HepG2 (cell line): ENCODE data around the gene SELENOS. TPM values are rescaled to one million over a fixed set of nuclear protein-coding genes. Genes with fewer than 3 reads are reported as not detected.

Source experiments
- ATAC-seq: fragments of 200-7000 bp; cut with Tn5 transposase; 3 replicates; pipeline ENCODE4 v1.9.1; 2020; ENCODE audit warnings: mild to moderate bottlenecking, moderate library complexity
- BruUV-seq: library from RNA; stranded (reverse); fragments of 400-500 nt; replicated peaks from 2 replicates; lab custom pipeline; 2021; lab: Mats Ljungman, UMichigan
- CTCF ChIA-PET: fragments of 300-600 bp; formaldehyde crosslinking; extraction: SDS; loops from one replicate; lab custom pipeline; 2021; ENCODE audit warnings: low total read pairs, inconsistent platforms, low intra/inter-chr PET ratio; lab: Yijun Ruan, JAX
- POLR2A ChIA-PET: fragments of 350-600 bp; sonication (Branson Sonifier 250); formaldehyde crosslinking; loops from one replicate; lab custom pipeline; 2020; ENCODE audit warnings: antibody characterized with exemption, inconsistent platforms; lab: Yijun Ruan, JAX
- DNase-seq: peaks from one replicate; pipeline ENCODE4 v3.0.0-alpha.2; 2015; ENCODE audit warnings: low spot score
- FAIRE-seq: peaks from 3 replicates; lab custom pipeline; 2011; peaks lifted over from hg19 to GRCh38; lab: Jason Lieb, UNC
- H2AFZ ChIP-seq: one replicate; pipeline ENCODE4 v1.6.1; 2011; ENCODE audit warnings: low read length, inconsistent platforms
- H3K27ac ChIP-seq: fragments of 300-600 bp; 3 replicates; pipeline ENCODE4 v1.8.0; 2011; ENCODE audit warnings: mixed run types, mild to moderate bottlenecking, mixed read lengths, low read length, inconsistent platforms; ENCODE audit not compliant: insufficient read depth; ENCODE audit errors: extremely low read length
- H3K27me3 ChIP-seq, 2 experiments: fragments of 200-600 bp in 1 of 2; 2 replicates in 1 of 2; 3 replicates in 1 of 2; pipeline versions ENCODE4 v1.6.0 to v1.8.0; 2011; ENCODE audit warnings: low read length in 2 of 2, mild to moderate bottlenecking in 2 of 2, moderate library complexity in 2 of 2, inconsistent platforms in 1 of 2; ENCODE audit not compliant: insufficient read depth in 2 of 2, control insufficient read depth in 1 of 2
- H3K36me3 ChIP-seq, 2 experiments: fragments of 200-600 bp in 1 of 2; replicated peaks in 1 of 2; 2 replicates in 1 of 2; 3 replicates in 1 of 2; pipeline versions ENCODE4 v1.5.1 to v1.8.0; 2011; ENCODE audit warnings: low read length in 2 of 2, inconsistent platforms in 1 of 2; ENCODE audit not compliant: insufficient read depth in 2 of 2, control insufficient read depth in 1 of 2
- H3K4me1 ChIP-seq: 2 replicates; pipeline ENCODE4 v1.5.1; 2012; ENCODE audit warnings: low read length, inconsistent platforms; ENCODE audit not compliant: insufficient read depth
- H3K4me2 ChIP-seq: 2 replicates; pipeline ENCODE4 v1.6.0; 2011; ENCODE audit warnings: low read depth, low read length, inconsistent platforms
- H3K4me3 ChIP-seq, 3 experiments: fragments of 200-600 bp in 1 of 3; sonication (generic), shearing (Covaris generic) in 1 of 3; replicated peaks in 1 of 3; 2 replicates each; pipeline ENCODE4 v1.5.1; 2011 to 2016; ENCODE audit warnings: low read length in 3 of 3, inconsistent platforms in 2 of 3, low read depth in 2 of 3, mild to moderate bottlenecking in 2 of 3, control low read depth in 1 of 3, mixed read lengths in 1 of 3; ENCODE audit not compliant: insufficient read depth in 1 of 3
- H3K79me2 ChIP-seq: one replicate; pipeline ENCODE4 v1.6.1; 2011; ENCODE audit warnings: low read length, inconsistent platforms; ENCODE audit not compliant: insufficient read depth
- H3K9ac ChIP-seq: 2 replicates; pipeline ENCODE4 v1.6.0; 2011; ENCODE audit warnings: mild to moderate bottlenecking, low read depth, low read length, inconsistent platforms; ENCODE audit not compliant: insufficient read depth
- H3K9me3 ChIP-seq: 2 replicates; pipeline ENCODE4 v1.5.1; 2012; ENCODE audit warnings: mild to moderate bottlenecking, low read length
- H4K20me1 ChIP-seq: 2 replicates; pipeline ENCODE4 v1.6.0; 2011; ENCODE audit warnings: inconsistent platforms, mild to moderate bottlenecking, low read length, moderate library complexity; ENCODE audit not compliant: insufficient read depth
- ATRX ChIP-seq: sonication (generic); formaldehyde crosslinking; IDR thresholded peaks from 2 replicates; pipeline ENCODE4 v1.4.0; 2020; ENCODE audit warnings: missing genetic modification reagents, borderline replicate concordance
- HOXD1 ChIP-seq: sonication (generic); formaldehyde crosslinking; IDR thresholded peaks from 2 replicates; pipeline ENCODE4 v1.5.0; 2020; ENCODE audit warnings: missing genetic modification reagents
- MTF2 ChIP-seq: sonication (generic); formaldehyde crosslinking; IDR thresholded peaks from 2 replicates; pipeline ENCODE4 v1.5.0; 2020; ENCODE audit warnings: missing genetic modification reagents, borderline replicate concordance
- NCOA1 ChIP-seq: sonication (generic); formaldehyde crosslinking; IDR thresholded peaks from 2 replicates; pipeline ENCODE4 v1.9.0; 2021; ENCODE audit warnings: missing genetic modification reagents
- SRSF9 ChIP-seq: fragments of 200-400 bp; formaldehyde crosslinking; IDR thresholded peaks from 2 replicates; pipeline ENCODE4 v1.6.1; 2018; ENCODE audit warnings: borderline replicate concordance, mild to moderate bottlenecking, low read depth, low read length; ENCODE audit not compliant: insufficient read depth, poor library complexity, severe bottlenecking
- TEAD3 ChIP-seq: optimal IDR thresholded peaks from 2 replicates; pipeline ENCODE3; 2016; ENCODE audit warnings: borderline replicate concordance
- THRA ChIP-seq: sonication (generic); formaldehyde crosslinking; IDR thresholded peaks from 2 replicates; pipeline ENCODE4 v1.4.0; 2020; ENCODE audit warnings: missing genetic modification reagents, borderline replicate concordance
- U2AF1 ChIP-seq: fragments of 200-400 bp; formaldehyde crosslinking; optimal IDR thresholded peaks from 2 replicates; pipeline ENCODE3; 2017; ENCODE audit warnings: mild to moderate bottlenecking, low read depth, low read length
- YEATS4 ChIP-seq: sonication (generic); formaldehyde crosslinking; IDR thresholded peaks from 2 replicates; pipeline ENCODE4 v1.4.0; 2020; ENCODE audit warnings: missing genetic modification reagents, borderline replicate concordance
- ZMYM3 ChIP-seq: sonication (generic); formaldehyde crosslinking; IDR thresholded peaks from 2 replicates; pipeline ENCODE4 v1.5.1; 2020; ENCODE audit warnings: mild to moderate bottlenecking, missing genetic modification reagents
- ZNF180 ChIP-seq: sonication (generic); formaldehyde crosslinking; IDR thresholded peaks from 2 replicates; pipeline ENCODE4 v1.4.0; 2020; ENCODE audit warnings: low read depth, missing genetic modification reagents, borderline replicate concordance
- ZNF275 ChIP-seq: sonication (generic); formaldehyde crosslinking; IDR thresholded peaks from 2 replicates; pipeline ENCODE4 v1.8.0; 2022; ENCODE audit warnings: missing genetic modification reagents, mild to moderate bottlenecking, inconsistent platforms, borderline replicate concordance
- ZNF546 ChIP-seq: sonication (generic); formaldehyde crosslinking; conservative IDR thresholded peaks from 2 replicates; pipeline ENCODE4 v1.8.1; 2023; ENCODE audit warnings: mild to moderate bottlenecking, missing genetic modification reagents
- WGBS: methylation state at CpG from one replicate; pipeline ENCODE4 v1.1.6; 2017; ENCODE audit warnings: low lambda C conversion rate; 5-methylcytosine and 5-hydroxymethylcytosine counted together
- in situ Hi-C: cut with HindIII; loops from 2 replicates; pipeline ENCODE4 v1.10.0; 2017; ENCODE audit warnings: low pct_unique_long_range_greater_than_20kb; ENCODE audit not compliant: extremely low pct_ligation_motif_present
- intact Hi-C: fragments of 100-400 bp; cut with micrococcal nuclease; formaldehyde crosslinking; loops from one replicate; pipeline ENCODE4 v1.10.0; 2022; ENCODE audit not compliant: unreplicated experiment
- polyA plus RNA-seq, 8 experiments: library from polyadenylated mRNA; depleted of rRNA in 3 of 8; stranded (reverse) in 7 of 8; unstranded in 1 of 8; fragments of >200 nt; fragmentation: Illumina TruSeq in 4 of 8; extraction: Trizol in 4 of 8; gene quantifications; 2 replicates each; pipeline versions ENCODE4 v1.2.1 to v1.2.3, GENCODE V29; 2011 to 2016; ENCODE audit warnings: low read depth in 4 of 8, missing spikeins in 1 of 8, mixed read lengths in 1 of 8; ENCODE audit not compliant: insufficient read depth in 1 of 8
- total RNA-seq, 5 experiments: library from RNA; depleted of rRNA; stranded (reverse); fragments of >200 nt; fragmentation: Illumina TruSeq; extraction: Trizol; gene quantifications; 2 replicates each; pipeline ENCODE4 v1.2.3, GENCODE V29; 2016; ENCODE audit warnings: low read depth in 1 of 5

SELENOS gene
- total and polyA plus RNA-seq, 2 of the 13 experiments (the other 11 are each of a cell fraction or from before 2014, with no cell fraction given): 63.0 to 66.1 TPM

- no peak for TF ChIP-seq ZMYM3 (CRISPR knock-in tag)
These were observed 31.5 kb upstream of the SELENOS start (continued) for GRCh38 chr15:101308604-101309435.

GRCh38 chr15:101307897-101308603, 30.8 kb upstream of the SELENOS start:
- no peak overlapping the region for H2AFZ ChIP-seq
- no peaks in the 10 kb centered on the region for H3K79me2 ChIP-seq
- H3K27me3 ChIP-seq: no peaks in the 10 kb centered on the region; a peak in 1 of 5 replicates
- no peak for DNase-seq
- intact Hi-C loops (no loop called here), in situ Hi-C loops (no loop called here)
- H3K27ac ChIP-seq: no peak overlapping the region
- no peak overlapping the region for H3K4me3 ChIP-seq
- H3K36me3 ChIP-seq: peaks cover 7 to 11% of the 10 kb centered on the region in 2 experiments; a peak in 3 of 5 replicates
- H4K20me1 ChIP-seq: no peaks in the 10 kb centered on the region
- ChIA-PET CTCF (no interaction called here), POLR2A (no interaction called here)
- H3K4me2 ChIP-seq: no peak overlapping the region
- ATAC-seq: no peak
- FAIRE-seq: no peak
- 90% methylated on average over 2 of the region's 16 CpGs for WGBS
- H3K9me3 ChIP-seq: no peaks in the 10 kb centered on the region
- no peak overlapping the region for H3K9ac ChIP-seq
- no TSS peak for BruUV-seq
- no peaks in the 10 kb centered on the region for H3K4me1 ChIP-seq
- TF ChIP-seq ZNF180 (CRISPR knock-in tag) (no peak), ZNF275 (no peak), MTF2 (CRISPR knock-in tag) (no peak), U2AF1 (no peak), HOXD1 (CRISPR knock-in tag) (no peak), ZNF546 (CRISPR knock-in tag) (no peak), SRSF9 (no peak), ATRX (CRISPR knock-in tag) (no peak), TEAD3 (CRISPR knock-in tag) (no peak), THRA (CRISPR knock-in tag) (no peak), YEATS4 (no peak), NCOA1 (CRISPR knock-in tag) (no peak)
